Inferior parietal cortex (tissue), 1 donor: ENCODE measurements around the gene MRPL58.
"Not testable (repeated sequence)": the region's sequence is repeated elsewhere in the genome, so short reads cannot be mapped to it uniquely, and the experiment has no call there.

Experiments
- DNase-seq: peaks from one replicate; pipeline ENCODE4 v3.0.0-alpha.2; 2016; ENCODE audit errors: extremely low spot score

The MRPL58 gene

GRCh38 chr17:75013092-75013559, 656 bp downstream of the MRPL58 start:
- DNase-seq, result no peak

- peak; percentile 29 for DNase-seq
Measured at GRCh38 chr17:75019146-75019545, 6.7 kb downstream of the MRPL58 start.

GRCh38 chr17:75019710-75020109, 7.2 kb downstream of the MRPL58 start:
- DNase-seq, result no peak

GRCh38 chr17:75020331-75021110, 8.1 kb downstream of the MRPL58 start:
- peak; percentile 54 for DNase-seq

GRCh38 chr17:75024686-75025397, 12.4 kb downstream of the MRPL58 start:
- DNase-seq, result no peak

GRCh38 chr17:75025398-75025734, 12.9 kb downstream of the MRPL58 start:
- DNase-seq, result not testable (repeated sequence)

- DNase-seq, result not testable (repeated sequence)
Measured at GRCh38 chr17:75026650-75027049, 14.2 kb downstream of the MRPL58 start.

- no peak for DNase-seq
Measured at GRCh38 chr17:75030161-75030560, 17.7 kb downstream of the MRPL58 start.

- DNase-seq, result peak; percentile 89
Measured at GRCh38 chr17:75031972-75032719, 19.7 kb downstream of the MRPL58 start.

- peak; percentile 44 for DNase-seq
Measured at GRCh38 chr17:75032720-75033280, 20.3 kb downstream of the MRPL58 start.

GRCh38 chr17:75033346-75034235, 21.1 kb downstream of the MRPL58 start:
- DNase-seq, result peak; percentile 97

GRCh38 chr17:75034236-75034908, 21.9 kb downstream of the MRPL58 start:
- DNase-seq, result peak; percentile 91

- DNase-seq, result peak; percentile 63
Measured at GRCh38 chr17:75036643-75037268, 24.3 kb downstream of the MRPL58 start.

GRCh38 chr17:75039238-75039637, 26.8 kb downstream of the MRPL58 start:
- DNase-seq, result no peak

- DNase-seq, result no peak
Measured at GRCh38 chr17:75041656-75042280, 29.3 kb downstream of the MRPL58 start.

- not testable (repeated sequence) for DNase-seq
Measured at GRCh38 chr17:75043789-75044188, 31.3 kb downstream of the MRPL58 start.

GRCh38 chr17:75044716-75045115, 32.2 kb downstream of the MRPL58 start:
- no peak for DNase-seq

GRCh38 chr17:75045946-75046406, 33.5 kb downstream of the MRPL58 start:
- DNase-seq, result not testable (repeated sequence)
